ENCODE results near the gene APRT. TPM values are rescaled to one million over a fixed set of nuclear protein-coding genes. Genes with fewer than 3 reads are reported as not detected.
A peak's percentile ranks its signal among the peaks of the same experiment; 100 is the strongest.

Gene APRT
- polyA plus RNA-seq, 3 donors from 2014 or later, result 432 to 476 (median 450) TPM

GRCh38 chr16:88804173-88804551 lies 7.6 kb downstream of the APRT start:
- H3K4me1 Mint-ChIP-seq, result peaks cover 0 to 14% of the 10 kb centered on the region in 2 donors
- peak overlapping the region in 4 of 5 donors; percentile 21 to 70 (median 44) for H3K4me3 Mint-ChIP-seq
- no peak for DNase-seq
- peaks cover 7 to 14% (median 9%) of the 10 kb centered on the region in 3 donors for H3K27me3 Mint-ChIP-seq (ENCODE audit: low read depth in 3 of 3)
- no peaks in the 10 kb centered on the region for H3K9me3 Mint-ChIP-seq
- no peaks in the 10 kb centered on the region for H3K36me3 Mint-ChIP-seq
- H3K27ac Mint-ChIP-seq, result no peak overlapping the region

GRCh38 chr16:88803264-88803987 lies 8.3 kb downstream of the APRT start, which contains the start of gene CDT1:
TSS of gene CDT1 (plus strand) at chr16:88803789. CDS start at chr16:88803832, 43 bp downstream.
- Mint-ChIP-seq H3K4me3 (peak within 1 kb of the TSS; percentile 85 to 87 (median 85)), H3K4me1 (peaks cover 0 to 13% of the 10 kb centered on the region in 2 donors), H3K27me3 (ENCODE audit: low read depth in 3 of 3) (peaks cover 7 to 14% (median 9%) of the 10 kb centered on the region in 3 donors), H3K27ac (peak within 1 kb of the TSS; percentile 39 to 88 (median 80)), H3K36me3 (no peaks in the 10 kb centered on the region), H3K9me3 (no peaks in the 10 kb centered on the region)
- DNase-seq, result peak; percentile 83 to 88 (median 86)

DNA sequence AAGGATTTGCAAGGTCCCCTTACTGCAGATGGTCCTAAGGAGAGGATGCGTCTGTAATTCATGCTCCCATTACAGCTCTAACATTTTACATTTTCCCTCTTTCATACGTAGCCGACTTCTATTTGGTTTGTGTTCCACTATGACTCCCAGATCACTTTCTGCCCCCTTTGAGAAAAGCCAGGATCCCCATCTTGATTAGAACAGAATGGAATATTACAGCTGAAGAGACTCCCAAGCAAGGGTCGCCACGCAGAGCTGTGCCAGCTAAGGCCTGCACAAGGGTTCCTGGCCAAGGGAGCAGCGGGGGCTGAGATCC lies 11.5 kb downstream of the APRT start:
- Mint-ChIP-seq H3K36me3 (no peaks in the 10 kb centered on the region), H3K27me3 (ENCODE audit: low read depth in 3 of 3) (peaks cover 7 to 14% (median 9%) of the 10 kb centered on the region in 3 donors), H3K9me3 (no peaks in the 10 kb centered on the region), H3K27ac (peak overlapping the region in 2 of 6 donors; percentile 27 to 40), H3K4me1 (peaks cover 2 to 14% of the 10 kb centered on the region in 2 donors), H3K4me3 (peak overlapping the region in 2 of 5 donors; percentile 5 to 9)
- DNase-seq, result no peak

DNA sequence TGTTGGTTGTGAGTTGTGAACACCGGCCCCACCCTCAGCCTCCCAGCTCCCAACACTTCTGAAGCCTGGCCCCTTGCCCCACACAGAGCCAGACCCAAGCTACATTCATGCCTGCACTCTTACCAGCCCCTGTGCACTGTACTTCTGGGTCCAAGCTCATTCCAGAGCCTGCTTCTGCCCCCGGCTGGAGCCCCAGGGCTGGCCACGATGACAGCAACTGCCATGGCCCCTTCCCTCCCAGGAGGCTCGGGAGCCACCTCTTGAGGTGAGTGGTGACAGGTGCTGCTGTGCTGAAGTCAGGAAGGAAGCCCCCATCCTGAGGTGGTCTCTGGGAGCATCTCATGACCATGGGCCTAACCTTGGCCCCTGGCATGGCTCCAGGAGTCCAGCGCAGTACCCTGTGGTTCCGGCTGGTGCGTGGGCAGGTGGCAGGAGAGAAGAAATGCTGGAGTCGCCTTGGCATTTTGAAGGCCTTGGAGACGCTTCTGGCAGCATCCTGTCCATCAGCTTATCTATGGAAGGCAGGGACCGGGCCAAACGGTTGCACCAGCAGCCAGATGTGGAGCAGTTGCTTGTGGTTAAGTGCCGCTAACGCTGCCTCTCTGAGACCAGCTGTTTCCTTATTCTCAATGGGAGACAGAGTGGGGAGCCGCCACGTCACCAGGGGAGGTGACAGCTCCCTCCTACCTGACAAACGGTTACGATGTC lies 12.0 kb downstream of the APRT start:
- H3K4me1 Mint-ChIP-seq, result peaks cover 8 to 19% of the 10 kb centered on the region in 2 donors
- H3K9me3 Mint-ChIP-seq, result no peaks in the 10 kb centered on the region
- peak overlapping the region in 1 of 5 donors; percentile 9 for H3K4me3 Mint-ChIP-seq

DNA sequence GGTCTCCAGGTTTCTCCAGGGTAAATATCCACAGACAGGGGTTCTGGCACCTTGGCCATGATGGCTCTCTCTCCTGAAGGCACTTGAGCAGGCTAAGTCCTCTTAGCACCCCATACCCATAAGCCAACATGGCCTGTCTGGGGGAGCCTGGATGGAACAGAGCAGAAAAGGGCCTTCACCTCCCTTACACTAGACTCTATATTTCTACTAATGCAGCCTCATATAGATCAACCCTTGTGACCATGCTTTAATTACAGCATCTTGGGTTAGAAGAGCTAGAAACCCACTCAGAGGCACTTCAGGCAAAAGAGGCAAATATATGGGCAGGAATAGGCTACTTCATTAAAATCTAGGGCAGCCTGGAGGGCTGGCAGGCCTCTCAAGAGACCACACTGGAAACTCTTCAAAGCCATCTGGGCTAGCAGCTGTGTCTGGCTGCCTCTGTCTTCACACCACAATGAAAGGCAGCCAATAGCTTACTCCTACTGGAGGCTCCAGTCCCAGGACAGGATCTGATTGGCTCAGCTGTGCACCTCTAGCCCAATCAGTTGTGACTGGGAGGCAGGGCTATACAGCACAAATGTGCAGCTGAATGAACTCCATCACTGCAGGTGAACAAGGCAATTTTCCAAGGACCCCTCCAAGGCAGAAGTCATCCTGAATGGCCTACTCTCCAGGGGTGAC lies 12.8 kb downstream of the APRT start:
- Mint-ChIP-seq H3K36me3 (no peaks in the 10 kb centered on the region), H3K9me3 (no peaks in the 10 kb centered on the region), H3K4me1 (peaks cover 10 to 18% of the 10 kb centered on the region in 2 donors), H3K27ac (no peak overlapping the region), H3K27me3 (ENCODE audit: low read depth in 3 of 3) (peaks cover 7 to 13% (median 9%) of the 10 kb centered on the region in 3 donors), H3K4me3 (no peak overlapping the region)
- DNase-seq, result no peak

More for the DNA sequence above, 12.0 kb downstream of the APRT start:
- Mint-ChIP-seq H3K27ac (no peak overlapping the region), H3K36me3 (no peaks in the 10 kb centered on the region), H3K27me3 (ENCODE audit: low read depth in 3 of 3) (peaks cover 7 to 16% (median 9%) of the 10 kb centered on the region in 3 donors)
- no peak for DNase-seq

DNA sequence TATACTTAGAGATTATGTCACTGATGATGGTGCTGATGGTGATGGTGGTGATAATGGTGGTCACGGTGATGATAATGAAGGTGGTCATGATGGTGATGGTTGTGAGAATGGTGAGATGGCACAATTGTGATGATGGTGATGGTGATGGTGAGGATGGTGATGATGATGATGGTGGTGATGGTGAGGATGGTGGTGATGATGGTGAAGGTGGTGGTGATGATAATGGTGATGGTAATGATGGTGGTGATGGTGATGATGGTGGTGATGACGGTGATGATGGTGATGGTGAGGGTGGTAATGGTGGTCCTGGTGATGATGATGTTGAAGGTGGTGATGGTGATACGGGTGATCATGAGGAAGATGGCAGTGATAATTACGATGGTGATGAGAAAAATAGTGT lies 13.7 kb downstream of the APRT start:
- Mint-ChIP-seq H3K4me1 (peaks cover 12 to 19% of the 10 kb centered on the region in 2 donors), H3K27me3 (ENCODE audit: low read depth in 3 of 3) (peaks cover 5 to 10% (median 8%) of the 10 kb centered on the region in 3 donors), H3K36me3 (no peaks in the 10 kb centered on the region), H3K9me3 (no peaks in the 10 kb centered on the region), H3K4me3 (no peak overlapping the region), H3K27ac (no peak overlapping the region)
- DNase-seq, result no peak

DNA sequence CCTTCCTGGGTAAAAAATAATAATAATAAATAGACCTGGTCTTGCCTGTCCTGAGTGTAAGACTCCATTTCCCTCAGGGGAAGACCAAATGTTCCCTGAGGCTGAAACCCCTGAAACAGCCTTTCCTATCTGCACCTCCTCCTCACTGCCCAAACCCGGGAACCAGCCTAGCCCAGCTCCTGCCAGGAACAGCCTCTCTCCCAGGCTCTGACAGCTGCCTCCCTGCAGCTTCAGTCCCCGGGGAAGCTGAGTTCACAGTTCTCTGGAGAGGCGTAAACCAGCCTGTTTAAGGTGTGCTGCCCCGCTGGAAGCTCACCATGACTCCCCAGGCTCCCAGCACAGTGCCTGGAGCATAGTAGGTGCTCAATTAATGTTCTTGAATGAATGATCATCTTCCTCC lies 15.4 kb downstream of the APRT start:
- H3K27me3 Mint-ChIP-seq (ENCODE audit: low read depth in 3 of 3), result peaks cover 0 to 4% (median 4%) of the 10 kb centered on the region in 3 donors
- H3K9me3 Mint-ChIP-seq, result no peaks in the 10 kb centered on the region
- H3K36me3 Mint-ChIP-seq, result no peaks in the 10 kb centered on the region
- no peak for DNase-seq
- H3K4me3 Mint-ChIP-seq, result no peak overlapping the region
- H3K27ac Mint-ChIP-seq, result peak overlapping the region in 1 of 6 donors; percentile 30
- peaks cover 21 to 24% of the 10 kb centered on the region in 2 donors for H3K4me1 Mint-ChIP-seq

DNA sequence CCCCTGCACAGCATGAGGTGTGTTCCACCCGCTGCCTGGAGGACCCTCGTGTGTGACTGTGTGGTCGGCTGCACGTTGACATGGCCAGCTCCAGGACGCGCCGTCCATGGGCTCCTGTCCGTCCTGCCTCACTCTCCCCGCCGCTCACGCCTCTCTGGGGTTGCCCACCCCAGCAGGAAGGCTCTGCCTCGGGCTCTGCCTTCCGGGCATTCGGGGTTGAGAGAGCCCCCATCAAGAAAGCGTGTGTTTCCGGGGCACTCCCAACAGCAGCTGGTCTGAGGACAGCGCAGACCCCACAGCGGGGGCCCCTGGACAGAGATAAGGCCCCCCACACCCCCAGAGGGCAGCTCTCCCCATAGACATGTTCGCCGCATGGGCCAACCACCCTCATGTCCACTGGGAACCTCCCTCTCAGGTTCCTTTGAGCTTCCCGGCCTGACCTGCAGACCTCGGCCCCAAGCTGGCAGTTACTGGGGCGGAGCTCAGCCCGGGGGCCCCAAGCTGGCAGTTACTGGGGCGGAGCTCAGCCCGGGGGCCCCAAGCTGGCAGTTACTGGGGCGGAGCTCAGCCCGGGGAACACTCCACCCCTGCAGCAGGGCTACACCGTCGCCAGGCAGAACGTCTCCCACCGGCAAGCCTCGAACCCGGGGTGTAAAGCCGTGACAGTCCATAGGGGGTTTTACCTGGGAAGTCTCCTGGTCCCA lies 18.3 kb downstream of the APRT start:
- H3K4me1 Mint-ChIP-seq, result peaks cover 38 to 43% of the 10 kb centered on the region in 2 donors

GRCh38 chr16:88792668-88793250 lies 19.0 kb downstream of the APRT start:
- H3K36me3 Mint-ChIP-seq, result no peaks in the 10 kb centered on the region
- peaks cover 40 to 43% of the 10 kb centered on the region in 2 donors for H3K4me1 Mint-ChIP-seq
- peak overlapping the region in 2 of 5 donors; percentile 39 to 49 for H3K4me3 Mint-ChIP-seq
- DNase-seq, result no peak
- peak overlapping the region in 3 of 6 donors; percentile 20 to 42 (median 24) for H3K27ac Mint-ChIP-seq
- no peaks in the 10 kb centered on the region for H3K9me3 Mint-ChIP-seq
- peaks cover 0 to 4% (median 0%) of the 10 kb centered on the region in 3 donors for H3K27me3 Mint-ChIP-seq (ENCODE audit: low read depth in 3 of 3)

More for the DNA sequence above, 18.3 kb downstream of the APRT start:
- Mint-ChIP-seq H3K4me3 (peak overlapping the region in 3 of 5 donors; percentile 33 to 49 (median 35)), H3K9me3 (no peaks in the 10 kb centered on the region), H3K36me3 (no peaks in the 10 kb centered on the region), H3K27ac (peak overlapping the region in 3 of 6 donors; percentile 20 to 66 (median 62)), H3K27me3 (ENCODE audit: low read depth in 3 of 3) (peaks cover 0 to 4% (median 0%) of the 10 kb centered on the region in 3 donors)
- DNase-seq, result no peak

GRCh38 chr16:88792078-88792550 lies 19.6 kb downstream of the APRT start:
- H3K4me1 Mint-ChIP-seq, result peaks cover 40 to 43% of the 10 kb centered on the region in 2 donors
- no peak overlapping the region for H3K27ac Mint-ChIP-seq
- H3K27me3 Mint-ChIP-seq (ENCODE audit: low read depth in 3 of 3), result peaks cover 0 to 4% (median 0%) of the 10 kb centered on the region in 3 donors
- no peak for DNase-seq
- H3K9me3 Mint-ChIP-seq, result no peaks in the 10 kb centered on the region
- H3K4me3 Mint-ChIP-seq, result no peak overlapping the region
- H3K36me3 Mint-ChIP-seq, result no peaks in the 10 kb centered on the region

DNA sequence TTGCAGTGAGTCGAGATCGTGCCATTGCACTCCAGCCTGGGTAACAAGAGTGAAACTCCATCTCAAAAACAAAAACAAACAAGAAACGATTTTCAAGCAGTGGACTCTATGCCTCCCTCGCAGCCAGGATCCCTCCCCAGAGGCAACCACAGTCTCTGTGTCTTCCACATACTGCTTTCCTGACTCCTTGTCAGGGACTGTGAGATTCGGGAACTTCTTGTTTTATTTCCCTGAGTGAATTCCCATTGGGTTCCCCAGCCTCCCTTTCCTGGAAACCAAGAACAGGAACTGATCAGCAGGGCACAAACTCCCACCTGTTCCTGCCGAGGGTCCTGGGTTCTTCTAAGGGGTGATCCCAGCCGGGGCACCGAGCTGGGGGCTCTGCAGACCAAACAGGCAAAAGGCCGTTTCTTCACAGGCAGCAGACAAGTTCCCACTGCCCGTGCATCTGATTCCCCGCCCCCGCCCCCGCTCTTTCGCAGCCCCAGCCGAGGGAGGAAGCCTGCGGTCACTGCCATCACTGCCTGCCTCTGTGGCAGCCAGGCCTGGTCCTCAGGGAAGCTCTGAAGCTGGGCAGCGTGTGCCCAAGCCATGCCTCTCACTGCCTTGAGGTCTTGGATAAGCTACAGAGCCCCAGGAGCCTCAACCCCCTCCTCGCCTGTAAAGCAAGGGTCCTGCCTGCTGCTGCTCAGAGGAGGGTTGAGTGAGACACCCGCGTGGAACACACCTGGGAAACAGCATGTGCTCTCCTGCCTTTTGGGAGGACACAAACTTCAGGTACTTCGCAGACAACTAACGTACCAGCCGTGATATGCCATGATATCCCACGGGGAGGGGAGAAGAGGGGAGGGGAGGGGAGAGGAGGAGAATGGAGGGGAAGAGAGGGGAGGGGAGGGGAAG lies 21.2 kb downstream of the APRT start:
- peaks cover 40 to 43% of the 10 kb centered on the region in 2 donors for H3K4me1 Mint-ChIP-seq
- peaks cover 0 to 4% (median 0%) of the 10 kb centered on the region in 3 donors for H3K27me3 Mint-ChIP-seq (ENCODE audit: low read depth in 3 of 3)
- peak overlapping the region; percentile 85 to 95 (median 88) for H3K27ac Mint-ChIP-seq
- H3K9me3 Mint-ChIP-seq, result no peaks in the 10 kb centered on the region
- H3K36me3 Mint-ChIP-seq, result no peaks in the 10 kb centered on the region
- H3K4me3 Mint-ChIP-seq, result peak overlapping the region; percentile 75 to 83 (median 79)
- peak; percentile 57 to 63 (median 58) for DNase-seq

GRCh38 chr16:88789594-88789993 lies 22.1 kb downstream of the APRT start:
- peaks cover 32 to 34% of the 10 kb centered on the region in 2 donors for H3K4me1 Mint-ChIP-seq
- no peaks in the 10 kb centered on the region for H3K36me3 Mint-ChIP-seq
- no peaks in the 10 kb centered on the region for H3K9me3 Mint-ChIP-seq
- peaks cover 0 to 2% (median 0%) of the 10 kb centered on the region in 3 donors for H3K27me3 Mint-ChIP-seq (ENCODE audit: low read depth in 3 of 3)
- H3K27ac Mint-ChIP-seq, result peak overlapping the region; percentile 84 to 95 (median 88)
- DNase-seq, result peak; percentile 39 to 43 (median 42)
- H3K4me3 Mint-ChIP-seq, result peak overlapping the region; percentile 75 to 83 (median 79)

Measured in immature natural killer cell (primary cell).